NCI-H128 (cell line): ENCODE measurements around the gene LRMDA.

Experiments
- DNase-seq: peaks from one replicate; lab custom pipeline; 2025; ENCODE audit not compliant: unreplicated experiment; lab: John Stamatoyannopoulos, UW

LRMDA gene

DNA sequence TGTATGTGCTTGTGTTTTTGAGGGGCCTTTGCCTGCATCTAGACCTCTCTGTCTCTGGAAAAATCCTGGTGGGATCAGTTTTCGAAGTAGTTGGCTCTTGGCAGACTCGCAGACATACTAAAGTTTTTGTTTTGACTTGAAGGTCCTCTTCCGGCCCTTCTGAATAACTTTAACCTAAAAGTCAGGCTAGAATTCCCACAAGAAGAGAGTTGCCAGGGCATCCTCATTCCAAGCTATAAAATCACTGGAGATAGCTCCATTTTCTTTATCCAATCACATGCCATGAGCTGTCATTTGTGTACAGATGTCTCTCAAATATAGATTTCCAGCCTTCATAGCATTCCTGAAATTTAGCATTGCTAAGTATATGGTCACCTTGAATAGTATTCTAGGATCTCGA, 967.8 kb downstream of the LRMDA start:
- no peak for DNase-seq

DNA sequence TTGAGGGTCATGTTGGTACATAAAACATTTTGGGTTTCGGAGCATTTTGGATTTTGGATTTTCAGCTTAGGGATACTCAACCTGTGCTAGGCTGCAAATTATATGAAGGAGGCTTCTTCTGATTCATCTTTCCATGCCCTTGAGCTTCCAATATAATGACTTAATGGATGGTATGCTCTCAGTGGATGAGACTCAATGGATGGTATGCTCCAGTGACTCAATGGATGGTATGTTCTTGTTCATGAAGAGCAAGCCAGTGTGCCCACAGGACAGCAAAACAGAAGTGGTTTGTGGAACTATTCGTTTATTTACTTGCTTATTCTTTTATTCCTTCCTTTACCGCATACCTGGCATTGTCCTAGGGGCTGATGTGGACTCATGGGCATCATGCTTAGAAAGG, 969.6 kb downstream of the LRMDA start:
- no peak for DNase-seq

DNA sequence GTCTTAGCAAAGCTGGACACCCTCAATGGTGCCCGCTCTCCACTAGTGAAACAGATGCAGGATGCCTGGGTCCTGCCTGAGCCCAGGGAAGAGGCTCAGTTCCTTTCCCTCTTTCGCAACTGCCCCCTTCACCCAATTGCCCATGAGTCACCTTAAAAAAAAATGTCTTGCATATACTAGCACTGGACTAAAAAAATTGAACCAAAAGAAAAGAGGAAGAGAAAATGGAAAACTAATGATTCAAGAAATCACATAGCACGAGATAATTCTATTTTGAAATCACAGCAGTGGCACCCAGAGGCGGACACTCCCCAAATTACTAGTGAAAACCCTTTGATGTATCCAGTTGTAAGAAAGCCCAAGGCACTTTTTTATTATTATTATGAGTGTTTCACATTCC, 972.5 kb downstream of the LRMDA start:
- no peak for DNase-seq

DNA sequence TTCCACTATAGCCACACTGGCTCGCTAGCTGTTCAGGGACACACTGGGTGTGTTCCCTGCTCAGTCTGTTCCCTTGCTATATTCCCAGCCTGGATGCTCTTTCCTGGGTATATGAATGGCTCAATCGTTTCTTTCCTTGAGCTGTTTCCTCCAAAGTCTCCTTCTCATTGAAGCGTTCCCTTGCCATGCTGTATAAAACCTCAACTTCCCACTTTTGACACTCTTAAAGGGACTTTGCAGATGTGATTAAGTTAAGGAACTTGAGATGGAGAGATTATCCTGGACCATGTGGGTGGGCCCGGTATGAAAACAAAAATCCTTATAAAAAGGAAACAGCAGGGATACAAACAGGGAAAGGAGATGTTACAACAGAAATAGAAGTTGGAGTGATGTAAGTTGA, 973.1 kb downstream of the LRMDA start:
- DNase-seq = no peak

DNA sequence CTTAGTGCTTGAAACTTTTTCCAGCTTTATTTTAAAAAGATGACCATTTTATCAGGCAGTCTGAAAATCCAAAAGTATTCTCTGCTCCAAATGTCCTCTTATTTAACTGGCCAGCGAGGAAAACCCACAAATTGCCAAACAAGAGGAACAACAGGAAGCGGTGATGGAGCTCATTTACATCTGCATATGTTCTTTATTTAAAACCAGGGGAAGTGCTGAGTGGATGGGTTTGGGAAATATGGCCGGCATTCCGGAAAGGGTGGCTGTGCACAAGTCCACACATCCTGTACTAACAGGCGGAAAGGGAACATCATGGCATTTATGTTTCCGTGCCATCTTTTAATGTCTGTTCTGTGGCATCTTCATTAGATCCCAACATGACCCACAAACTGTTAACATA, 974.5 kb downstream of the LRMDA start:
- DNase-seq = no peak

DNA sequence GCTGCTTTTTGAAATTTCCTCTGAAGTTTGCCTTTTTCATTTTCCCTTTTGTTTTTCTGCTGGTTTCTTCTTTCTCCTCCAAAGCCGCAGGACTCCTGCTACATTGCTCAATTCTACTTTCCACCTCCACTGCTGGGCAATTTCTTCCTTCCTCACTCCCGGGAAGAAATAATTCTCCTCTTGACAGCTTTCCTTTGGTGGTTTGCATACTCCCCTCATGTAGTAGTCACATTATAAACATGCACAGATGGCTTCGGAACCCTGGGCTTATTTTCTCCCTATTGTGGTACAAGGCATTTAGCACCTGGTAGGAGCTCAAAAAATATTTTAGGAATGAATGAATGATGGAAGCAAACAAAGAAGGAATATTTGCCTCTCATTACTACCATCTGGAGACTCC, 977.2 kb downstream of the LRMDA start:
- DNase-seq = no peak

DNA sequence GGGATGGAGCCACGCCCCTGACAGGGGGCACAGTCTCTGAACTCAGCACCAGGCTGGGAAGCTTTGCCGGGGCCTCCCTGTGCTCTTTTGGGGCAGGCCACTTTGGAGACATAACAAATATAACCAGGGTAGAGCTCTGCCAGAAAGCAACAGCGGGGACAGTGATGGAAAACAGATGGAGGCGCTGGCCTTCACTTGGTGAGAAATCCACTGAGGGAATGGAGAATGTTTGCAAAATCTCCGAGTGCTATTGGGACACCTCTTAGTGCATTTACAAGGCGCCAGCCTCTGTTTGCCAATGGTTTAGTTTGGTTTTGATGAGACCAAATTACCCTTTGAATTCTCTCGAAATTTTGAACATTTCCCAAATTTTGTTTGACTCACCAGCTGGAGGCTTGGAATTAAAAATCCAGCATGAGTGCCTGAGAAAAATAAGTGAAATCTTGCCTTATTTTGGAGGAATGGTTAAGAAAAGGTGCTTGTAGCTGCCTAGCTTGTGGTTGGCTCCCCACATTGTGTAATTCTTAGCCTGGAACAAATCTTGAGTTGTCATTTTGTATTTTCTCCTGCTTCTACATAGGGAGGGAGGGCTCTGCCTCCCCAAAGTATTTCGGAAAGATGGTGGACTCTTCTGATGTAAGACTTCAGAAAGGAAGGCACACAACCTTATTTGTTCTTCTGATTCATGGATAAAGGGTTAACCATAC, 980.5 kb downstream of the LRMDA start:
- DNase-seq = no peak

DNA sequence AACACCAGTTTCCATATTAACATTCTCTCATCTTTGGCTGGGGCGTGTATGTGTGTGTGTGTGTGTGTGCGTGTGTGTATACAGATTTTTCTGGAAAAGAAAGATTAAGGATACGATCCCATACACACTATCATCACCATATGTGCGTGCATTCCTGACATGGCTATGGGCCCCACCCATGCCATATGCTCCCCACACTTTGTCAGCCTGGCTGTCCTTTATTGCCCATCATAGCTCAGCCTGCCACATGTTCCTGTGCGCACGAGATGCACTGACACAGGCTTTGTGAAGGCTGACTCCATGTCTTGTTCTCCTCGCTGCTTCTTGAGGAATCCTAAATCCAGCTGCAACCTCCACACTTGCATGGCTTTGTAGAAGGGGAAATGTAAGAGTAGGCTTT, 984.1 kb downstream of the LRMDA start:
- DNase-seq = no peak

DNA sequence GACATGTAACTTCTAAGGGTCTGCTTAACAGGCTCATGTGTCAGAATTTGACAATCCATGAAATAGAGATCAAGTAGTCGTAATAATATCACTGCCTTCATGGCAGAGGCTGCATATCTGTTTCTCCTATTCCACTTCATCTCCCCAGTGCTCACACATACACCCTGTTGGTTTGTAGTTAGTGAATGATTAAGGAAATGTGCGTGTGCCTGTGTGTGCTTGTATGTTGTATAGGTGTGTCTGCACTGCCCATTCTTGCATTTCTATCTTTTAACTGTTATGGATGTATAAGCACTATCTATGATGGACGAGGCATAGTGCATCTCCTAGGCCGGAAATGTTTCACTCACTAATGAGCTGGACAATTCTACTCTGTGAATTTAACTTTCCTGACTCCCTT, 985.2 kb downstream of the LRMDA start:
- DNase-seq = no peak

DNA sequence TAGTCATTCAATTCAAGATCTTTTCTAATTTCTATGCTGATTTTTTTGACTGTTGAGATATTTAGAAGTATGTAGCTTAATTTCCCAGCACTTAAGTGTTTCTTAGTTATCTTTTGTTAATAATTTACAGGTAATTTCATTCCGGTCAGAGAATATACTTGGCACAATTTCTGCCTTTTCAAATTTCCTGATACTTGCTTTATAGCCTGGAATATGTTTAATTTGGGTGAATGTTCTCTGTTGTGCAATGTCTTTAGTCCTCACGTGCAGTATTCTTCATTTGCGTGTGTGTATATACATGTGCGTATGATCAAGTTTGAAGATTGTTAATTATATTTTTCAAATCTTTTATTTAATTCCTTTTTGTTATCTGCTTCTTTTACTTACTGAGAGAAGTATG, 989.3 kb downstream of the LRMDA start:
- no peak for DNase-seq

DNA sequence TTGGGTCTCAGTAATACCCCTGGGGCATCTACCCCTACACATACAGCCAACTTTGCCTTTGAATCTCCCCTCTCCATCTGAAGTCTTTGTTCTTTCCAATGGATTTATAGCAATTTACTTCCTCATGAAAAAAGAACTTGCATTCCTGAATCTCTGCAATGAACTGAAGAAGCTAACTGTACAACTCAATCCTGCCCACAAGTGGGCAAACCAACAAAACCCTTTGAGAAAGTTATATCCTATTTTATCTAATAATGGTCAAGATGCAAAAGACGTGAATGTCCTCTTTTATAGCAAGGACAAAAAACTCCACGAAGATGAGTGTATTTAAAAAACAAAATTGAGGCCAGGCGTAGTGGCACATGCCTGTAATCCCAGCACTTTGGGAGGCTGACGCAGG, 991.3 kb downstream of the LRMDA start:
- no peak for DNase-seq

DNA sequence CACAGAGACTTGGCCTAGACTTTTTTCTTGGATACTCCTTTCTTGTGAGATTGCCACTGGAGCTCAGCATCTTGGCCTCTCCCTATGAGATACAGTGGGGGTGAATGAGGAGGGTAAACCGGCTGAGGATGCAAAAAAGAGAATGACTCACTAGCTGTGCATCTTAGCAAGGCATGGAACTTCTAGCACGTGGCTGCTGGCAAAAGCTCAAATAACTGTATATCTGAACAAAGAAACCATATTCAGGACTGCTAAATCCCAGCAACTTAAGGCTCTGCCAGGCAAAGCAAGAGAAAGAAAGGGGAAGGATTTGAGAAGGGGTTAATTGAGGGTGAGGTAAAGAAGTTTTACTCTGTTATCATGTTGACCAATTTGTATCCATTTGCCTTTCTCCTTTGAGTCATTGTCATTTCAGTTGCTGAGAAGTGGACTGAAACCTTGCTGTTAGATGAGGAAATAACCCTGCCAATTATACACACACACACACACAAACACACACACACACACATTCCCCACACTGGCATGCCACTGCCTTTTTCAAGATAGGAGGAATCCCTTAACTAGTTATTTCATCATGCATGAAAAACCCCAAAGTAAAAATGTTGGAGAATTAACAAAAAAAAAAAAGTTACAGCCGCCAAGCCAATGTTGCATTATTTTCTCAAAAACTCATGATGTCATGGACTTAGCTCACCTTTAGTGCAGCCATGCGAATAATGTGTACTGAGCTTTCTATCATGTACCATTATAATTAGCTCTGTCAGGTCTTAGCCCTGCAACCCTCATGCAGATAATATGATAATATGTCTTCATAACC, 997.3 kb downstream of the LRMDA start:
- no peak for DNase-seq

DNA sequence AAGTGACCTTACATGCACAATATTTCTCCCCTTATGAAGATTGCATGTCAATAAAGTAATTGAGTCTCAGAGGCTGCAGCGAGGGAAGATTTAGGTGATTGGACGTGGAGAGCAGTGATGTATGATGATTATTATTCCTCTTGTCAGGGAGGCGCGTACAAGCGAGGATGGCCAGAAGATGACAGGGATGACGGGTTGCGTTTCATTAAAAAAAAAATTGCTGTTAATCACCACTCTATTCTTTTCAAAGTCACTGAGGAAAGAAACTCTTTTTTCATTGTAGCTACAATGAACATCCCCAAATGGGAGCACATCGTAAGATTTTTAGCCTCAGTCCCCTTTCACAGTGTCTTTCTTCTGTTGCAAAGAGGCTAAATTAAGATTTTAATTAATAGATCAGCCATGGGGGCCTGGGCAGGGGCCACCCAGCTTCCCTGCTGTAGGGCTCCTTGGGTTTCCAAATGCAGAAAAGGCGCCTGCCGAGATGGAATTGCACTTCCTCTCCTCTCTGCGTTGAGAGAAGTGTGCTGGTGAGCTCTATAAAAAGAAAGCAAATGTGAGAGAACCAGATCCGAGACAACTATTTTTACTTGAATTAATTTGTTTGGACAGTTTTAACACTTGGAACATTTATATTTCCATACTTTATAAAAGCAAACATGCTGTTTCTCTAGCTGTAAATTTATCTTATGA, 998.1 kb downstream of the LRMDA start:
- DNase-seq = no peak

DNA sequence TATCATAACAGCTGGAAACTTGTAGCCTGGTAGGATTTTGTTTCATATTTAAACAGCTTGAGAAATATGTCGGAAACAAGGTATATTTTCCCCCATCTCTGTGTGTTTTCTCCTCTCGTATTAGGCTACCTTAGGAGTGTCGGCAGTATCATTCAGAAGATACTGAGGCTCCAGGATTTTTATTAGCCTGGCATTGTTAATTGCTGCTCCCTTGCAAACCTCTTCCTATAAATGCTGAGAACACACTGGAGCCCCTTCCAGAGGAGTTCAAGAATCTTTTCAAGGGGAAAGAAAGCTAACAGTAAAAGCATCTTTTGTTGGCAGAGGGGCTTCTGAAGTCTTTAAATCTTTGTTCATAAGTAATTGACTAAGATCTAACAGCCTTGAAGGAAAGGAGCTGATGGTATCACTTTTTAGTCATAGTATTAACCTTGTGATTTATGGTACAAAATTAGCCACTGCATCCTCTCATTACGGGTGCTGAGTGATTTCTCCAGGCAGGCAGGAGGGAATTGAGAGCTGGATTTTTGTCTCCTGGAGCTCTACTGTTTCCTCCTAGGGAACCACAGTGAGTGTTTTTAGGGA, 998.7 kb downstream of the LRMDA start:
- DNase-seq = no peak

DNA sequence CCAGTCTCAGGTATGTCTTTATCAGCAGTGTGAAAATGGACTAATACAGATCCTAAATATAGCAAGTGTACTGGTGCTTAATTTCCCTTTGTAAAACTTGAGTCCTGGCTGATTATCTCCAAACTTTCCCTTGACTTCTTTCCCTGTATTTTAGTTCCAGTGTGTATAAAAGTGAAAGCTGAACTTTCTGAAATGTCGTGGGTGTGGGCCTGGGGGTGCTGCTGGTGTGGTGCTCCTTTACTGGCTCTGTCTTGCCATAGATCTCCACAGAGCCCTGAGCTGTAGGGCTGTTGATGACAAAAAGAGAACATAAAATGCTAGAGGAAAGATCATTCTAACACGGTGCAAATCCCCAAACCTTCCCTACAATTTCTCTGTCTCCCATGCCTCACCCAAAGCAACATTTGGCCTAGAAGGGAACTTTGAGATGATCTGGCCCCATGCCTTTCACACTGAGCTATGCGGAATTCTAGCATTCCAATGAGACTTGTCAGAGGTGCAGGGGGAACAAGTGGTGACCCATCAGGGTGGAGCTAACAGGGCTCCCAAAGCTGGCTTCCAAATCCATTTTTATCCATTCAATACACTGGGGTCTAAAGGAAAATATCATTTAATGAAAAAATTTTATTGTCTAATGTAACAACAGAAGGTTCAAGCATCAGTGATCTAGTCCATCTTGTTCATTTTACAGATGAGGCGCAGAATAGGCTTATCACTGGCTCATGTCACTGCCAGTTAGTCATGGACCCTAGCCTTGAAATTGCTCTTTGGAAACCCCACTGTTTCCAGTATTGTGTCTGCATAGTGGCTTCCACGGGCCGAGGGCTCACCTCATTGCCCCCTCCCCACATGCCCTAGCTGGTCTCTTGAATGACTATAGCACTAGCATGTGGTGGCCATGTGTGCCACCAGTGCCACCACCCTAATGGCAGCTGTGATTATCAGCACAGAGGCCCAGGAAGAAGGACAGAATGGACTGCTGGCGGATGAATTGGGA, 1000.9 kb downstream of the LRMDA start:
- no peak for DNase-seq

DNA sequence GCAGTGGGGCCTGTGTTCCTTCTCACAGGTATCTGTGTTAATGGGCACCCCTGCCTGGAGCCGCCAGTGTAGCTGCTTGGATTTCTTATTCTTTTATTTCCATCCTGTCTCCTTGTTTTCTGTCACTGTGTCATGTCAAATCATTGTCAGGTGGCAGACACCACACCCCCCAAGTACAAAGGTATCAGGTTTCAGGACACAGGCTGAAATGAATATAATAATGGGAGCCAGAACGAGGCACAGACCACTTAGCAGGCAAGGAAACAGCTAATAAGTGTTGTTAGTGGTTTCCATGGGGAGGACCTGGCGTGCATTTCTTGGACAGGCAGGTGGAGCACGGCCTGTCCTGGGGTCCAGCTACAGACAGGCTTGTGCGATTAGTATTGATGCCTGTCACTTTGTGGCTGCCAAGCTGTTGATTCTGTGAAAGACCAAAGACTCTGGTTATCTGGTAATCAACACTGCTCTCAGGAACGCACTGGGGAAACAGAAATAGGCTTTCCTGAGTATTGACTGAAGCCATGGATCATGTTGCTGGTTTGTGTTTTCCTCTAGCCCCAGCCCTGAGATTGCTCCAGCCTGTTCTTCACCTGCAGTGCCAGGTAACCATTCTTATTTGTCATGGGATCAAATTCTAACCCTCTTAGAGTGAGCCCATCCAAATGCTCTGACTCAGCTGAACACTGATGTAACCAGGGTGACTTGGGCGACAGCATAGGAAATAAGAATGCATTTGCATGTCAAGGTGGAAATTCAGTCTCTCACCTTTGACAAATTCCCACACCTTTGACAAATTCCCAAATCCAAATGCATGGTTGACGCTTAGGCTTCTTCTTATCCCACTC, 1002.0 kb downstream of the LRMDA start:
- DNase-seq = peak; percentile 82

GRCh38 chr10:76435157-76435556, 1003.7 kb downstream of the LRMDA start:
- no peak for DNase-seq

GRCh38 chr10:76436401-76436811, 1005.0 kb downstream of the LRMDA start:
- DNase-seq = no peak

DNA sequence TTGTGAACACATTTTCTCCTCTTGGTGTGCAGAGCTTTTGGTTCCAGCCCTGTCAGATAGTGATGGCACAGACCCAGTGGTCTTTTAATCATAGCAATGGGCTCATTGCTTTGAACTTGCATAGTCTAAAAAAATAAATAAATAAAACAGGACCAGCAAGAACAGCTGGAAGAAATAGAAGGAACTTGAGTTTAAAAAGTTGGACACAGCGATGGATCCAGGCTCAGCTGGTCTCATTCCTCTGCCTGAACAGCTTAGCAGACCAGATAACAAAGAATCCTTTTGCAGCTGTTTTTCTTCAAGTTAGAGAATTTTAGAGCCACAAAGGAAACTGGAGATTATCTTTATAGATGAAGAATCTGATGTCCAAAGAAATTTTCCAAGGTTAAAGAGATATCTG, 1005.6 kb downstream of the LRMDA start:
- DNase-seq = no peak

GRCh38 chr10:76440426-76440825, 1009.0 kb downstream of the LRMDA start:
- DNase-seq = no peak
